NCI-H82 treated with DMSO at 0.1 percent for 48 hours (cell line): ENCODE results near the gene RPS16.
A peak's percentile ranks its signal among the peaks of the same experiment; 100 is the strongest.

Experiments
- DNase-seq: peaks from one replicate; lab custom pipeline; 2025; ENCODE audit not compliant: unreplicated experiment; lab: John Stamatoyannopoulos, UW

The RPS16 gene

GRCh38 chr19:39422020-39422419 is 13.7 kb downstream of the RPS16 start:
- DNase-seq, result no peak

GRCh38 chr19:39420769-39421168 is 15.0 kb downstream of the RPS16 start:
- DNase-seq, result no peak

GRCh38 chr19:39419003-39419402 is 16.7 kb downstream of the RPS16 start:
- DNase-seq, result no peak

- no peak for DNase-seq
These were observed 18.1 kb downstream of the RPS16 start for GRCh38 chr19:39417463-39418181.

GRCh38 chr19:39416152-39417120 is 19.3 kb downstream of the RPS16 start:
- no peak for DNase-seq

- DNase-seq, result no peak
These were observed 20.4 kb downstream of the RPS16 start for GRCh38 chr19:39415111-39416046.

- DNase-seq, result no peak
These were observed 21.7 kb downstream of the RPS16 start for GRCh38 chr19:39413911-39414608.

- peak; percentile 56 for DNase-seq
These were observed 22.4 kb downstream of the RPS16 start for GRCh38 chr19:39413272-39413910.

- DNase-seq, result no peak
These were observed 22.9 kb downstream of the RPS16 start for GRCh38 chr19:39412867-39413271.

GRCh38 chr19:39412100-39412866 is 23.5 kb downstream of the RPS16 start, which contains the start of gene PLEKHG2:
Gene PLEKHG2, plus strand, starts transcription at chr19:39412669. Its CDS starts 1,418 bp downstream, at chr19:39414087.
- peak; percentile 99 for DNase-seq

- DNase-seq, result peak; percentile 97
These were observed 24.0 kb downstream of the RPS16 start for GRCh38 chr19:39411832-39412099.

- DNase-seq, result no peak
These were observed 24.5 kb downstream of the RPS16 start for GRCh38 chr19:39411081-39411831.

GRCh38 chr19:39410831-39411080 is 25.0 kb downstream of the RPS16 start:
- DNase-seq, result no peak

- DNase-seq, result no peak
These were observed 25.5 kb downstream of the RPS16 start for GRCh38 chr19:39410017-39410830.

GRCh38 chr19:39409208-39410016 is 26.3 kb downstream of the RPS16 start:
- DNase-seq, result no peak

GRCh38 chr19:39408392-39409207 is 27.1 kb downstream of the RPS16 start:
- DNase-seq, result no peak
